Osteocyte (in vitro differentiated cells): ENCODE measurements around the gene PRODH. TPM values are rescaled to one million over a fixed set of nuclear protein-coding genes. Genes with fewer than 3 reads are reported as not detected.

Experiments used
- DNase-seq: peaks from one replicate; pipeline ENCODE4 v3.0.0; 2021; ENCODE audit warnings: mixed read lengths; ENCODE audit not compliant: unreplicated experiment; ENCODE audit errors: extremely low spot score
- H3K27ac Mint-ChIP-seq: one replicate; pipeline ENCODE4 v1.8.0; 2021; ENCODE audit warnings: mild to moderate bottlenecking, mixed read lengths; ENCODE audit not compliant: unreplicated experiment
- H3K27me3 Mint-ChIP-seq: one replicate; pipeline ENCODE4 v1.8.0; 2021; ENCODE audit warnings: mixed read lengths; ENCODE audit not compliant: unreplicated experiment
- H3K36me3 Mint-ChIP-seq: one replicate; pipeline ENCODE4 v1.8.0; 2021; ENCODE audit warnings: mixed read lengths; ENCODE audit not compliant: unreplicated experiment
- H3K4me1 Mint-ChIP-seq: one replicate; pipeline ENCODE4 v1.8.0; 2021; ENCODE audit warnings: mixed read lengths; ENCODE audit not compliant: unreplicated experiment
- H3K4me3 Mint-ChIP-seq: one replicate; pipeline ENCODE4 v1.8.0; 2021; ENCODE audit warnings: mild to moderate bottlenecking, moderate library complexity, mixed read lengths; ENCODE audit not compliant: unreplicated experiment
- H3K9me3 Mint-ChIP-seq: one replicate; pipeline ENCODE4 v1.8.0; 2021; ENCODE audit warnings: mixed read lengths; ENCODE audit not compliant: unreplicated experiment
- total RNA-seq: library from RNA; stranded (reverse); gene quantifications from 2 replicates; pipeline ENCODE4 v1.2.1, GENCODE V29; 2021
- TF ChIP-seq, protein P1 (sequence below): fragments of 200-600 bp; sonication (generic); IDR thresholded peaks from 2 replicates; pipeline ENCODE4 v1.5.0; 2021; ENCODE audit warnings: antibody characterized with exemption, mild to moderate bottlenecking, moderate library complexity

The PRODH gene
- total RNA-seq, 1 donor from 2014 or later: 12.0 TPM

DNA sequence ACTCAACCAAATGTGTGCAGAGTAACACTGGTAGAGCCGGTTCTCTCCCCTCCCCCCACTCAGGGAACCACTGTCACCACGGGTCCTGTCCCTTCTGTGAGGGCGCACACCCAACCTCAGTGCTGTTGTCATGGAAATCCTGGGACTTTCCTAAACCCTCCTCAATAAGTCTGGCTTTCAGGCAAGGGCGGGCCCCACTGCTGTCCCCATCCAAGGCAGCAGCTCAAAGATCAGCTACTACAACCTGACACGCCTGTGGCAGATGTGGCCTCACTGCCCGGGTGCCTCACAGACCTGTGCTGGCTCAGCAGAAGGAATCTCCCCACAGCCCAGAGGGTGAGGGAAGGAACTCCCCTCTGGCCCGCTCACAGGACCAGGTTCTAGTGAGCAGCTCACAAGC is 2.2 kb downstream of the PRODH start:
- TF ChIP-seq, protein P1, sequence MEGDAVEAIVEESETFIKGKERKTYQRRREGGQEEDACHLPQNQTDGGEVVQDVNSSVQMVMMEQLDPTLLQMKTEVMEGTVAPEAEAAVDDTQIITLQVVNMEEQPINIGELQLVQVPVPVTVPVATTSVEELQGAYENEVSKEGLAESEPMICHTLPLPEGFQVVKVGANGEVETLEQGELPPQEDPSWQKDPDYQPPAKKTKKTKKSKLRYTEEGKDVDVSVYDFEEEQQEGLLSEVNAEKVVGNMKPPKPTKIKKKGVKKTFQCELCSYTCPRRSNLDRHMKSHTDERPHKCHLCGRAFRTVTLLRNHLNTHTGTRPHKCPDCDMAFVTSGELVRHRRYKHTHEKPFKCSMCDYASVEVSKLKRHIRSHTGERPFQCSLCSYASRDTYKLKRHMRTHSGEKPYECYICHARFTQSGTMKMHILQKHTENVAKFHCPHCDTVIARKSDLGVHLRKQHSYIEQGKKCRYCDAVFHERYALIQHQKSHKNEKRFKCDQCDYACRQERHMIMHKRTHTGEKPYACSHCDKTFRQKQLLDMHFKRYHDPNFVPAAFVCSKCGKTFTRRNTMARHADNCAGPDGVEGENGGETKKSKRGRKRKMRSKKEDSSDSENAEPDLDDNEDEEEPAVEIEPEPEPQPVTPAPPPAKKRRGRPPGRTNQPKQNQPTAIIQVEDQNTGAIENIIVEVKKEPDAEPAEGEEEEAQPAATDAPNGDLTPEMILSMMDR: no peak
- no peak overlapping the region for H3K4me3 Mint-ChIP-seq
- no peaks in the 10 kb centered on the region for H3K4me1 Mint-ChIP-seq
- H3K27me3 Mint-ChIP-seq: no peaks in the 10 kb centered on the region
- H3K27ac Mint-ChIP-seq: no peak overlapping the region
- no peak for DNase-seq
- H3K36me3 Mint-ChIP-seq: no peaks in the 10 kb centered on the region
- no peaks in the 10 kb centered on the region for H3K9me3 Mint-ChIP-seq

DNA sequence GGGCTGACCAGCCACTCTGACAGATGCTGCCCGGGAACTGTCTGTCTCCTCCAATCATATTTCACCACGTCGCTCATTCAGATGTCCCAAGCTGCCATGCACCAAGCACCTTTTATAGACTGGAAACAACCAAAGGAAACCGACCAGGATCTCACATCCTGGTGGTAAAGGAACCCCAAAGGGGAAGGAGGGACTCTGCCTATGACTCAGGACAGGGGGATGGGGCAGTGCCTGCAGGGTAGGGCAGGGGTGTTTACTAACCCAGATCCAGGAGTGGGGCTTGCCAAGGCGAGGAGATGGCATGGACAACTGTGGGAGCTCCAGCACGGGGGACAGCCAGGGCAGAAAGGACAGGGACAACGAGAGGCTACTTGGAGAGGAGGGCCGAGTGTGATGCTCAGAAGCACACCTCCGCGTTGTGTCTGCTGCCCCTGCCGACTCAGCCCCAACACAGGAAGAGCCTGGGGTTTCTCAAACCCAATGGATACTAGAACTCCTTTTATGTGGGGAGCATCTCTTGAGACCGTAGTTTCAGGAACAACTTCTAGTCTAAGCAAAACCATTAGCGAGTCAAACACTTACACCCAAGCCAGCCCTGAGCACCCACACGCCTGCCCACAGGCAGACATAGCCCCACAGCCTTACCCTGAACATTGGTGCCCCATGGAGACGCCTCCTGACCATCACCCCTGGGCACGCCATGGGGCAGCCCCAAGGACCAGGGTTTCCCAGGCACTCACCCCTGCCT is 4.0 kb downstream of the PRODH start:
- Mint-ChIP-seq H3K36me3 (no peaks in the 10 kb centered on the region), H3K4me3 (no peak overlapping the region), H3K27me3 (no peaks in the 10 kb centered on the region), H3K27ac (no peak overlapping the region), H3K4me1 (no peaks in the 10 kb centered on the region), H3K9me3 (no peaks in the 10 kb centered on the region)
- TF ChIP-seq, protein P1: no peak
- DNase-seq: no peak

DNA sequence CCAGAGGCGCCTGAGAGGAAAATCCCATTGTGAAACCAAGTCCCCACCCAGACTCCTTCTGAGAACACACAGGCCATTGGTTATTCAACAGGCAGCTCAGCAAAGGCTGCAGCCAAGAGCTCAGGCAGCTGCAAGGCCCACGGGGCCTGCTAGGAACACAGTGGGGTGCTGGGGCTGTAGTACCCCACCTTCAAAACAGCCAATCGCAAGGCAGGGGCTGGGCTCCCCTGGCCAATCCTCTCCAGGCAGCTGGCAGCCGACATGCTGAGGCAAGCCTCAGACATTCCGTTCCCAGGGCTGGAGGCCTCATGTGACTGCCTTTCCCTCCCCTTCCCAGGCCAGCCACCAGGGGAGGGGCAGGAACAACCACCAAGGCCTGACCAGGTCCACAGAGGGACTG is 6.6 kb downstream of the PRODH start:
- Mint-ChIP-seq H3K36me3 (no peaks in the 10 kb centered on the region), H3K9me3 (no peaks in the 10 kb centered on the region), H3K4me1 (no peaks in the 10 kb centered on the region), H3K27me3 (no peaks in the 10 kb centered on the region), H3K27ac (no peak overlapping the region), H3K4me3 (no peak overlapping the region)
- TF ChIP-seq, protein P1: no peak
- DNase-seq: peak; percentile 73

DNA sequence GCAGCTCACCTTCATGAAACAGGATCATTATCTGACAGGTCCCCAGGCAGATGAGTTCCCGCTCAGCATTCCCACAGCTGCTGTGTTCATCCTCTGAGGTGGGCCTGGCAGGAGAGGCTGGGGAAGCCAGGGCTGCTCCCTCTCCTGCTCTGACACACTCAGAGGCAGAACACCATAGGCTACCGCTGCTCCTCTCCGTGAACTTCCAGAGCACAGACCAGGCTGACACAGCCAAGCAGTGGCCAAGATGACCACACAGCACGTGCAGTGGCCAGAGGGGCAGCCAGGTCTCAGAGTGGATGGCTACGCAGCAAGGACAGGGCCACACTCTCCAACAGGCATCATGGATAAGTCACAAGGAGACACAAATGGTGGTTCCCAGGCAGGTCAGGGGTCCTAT is 8.5 kb downstream of the PRODH start:
- TF ChIP-seq, protein P1: no peak
- H3K27ac Mint-ChIP-seq: no peak overlapping the region
- no peaks in the 10 kb centered on the region for H3K27me3 Mint-ChIP-seq
- no peaks in the 10 kb centered on the region for H3K9me3 Mint-ChIP-seq
- no peaks in the 10 kb centered on the region for H3K36me3 Mint-ChIP-seq
- H3K4me1 Mint-ChIP-seq: no peaks in the 10 kb centered on the region
- no peak for DNase-seq
- H3K4me3 Mint-ChIP-seq: no peak overlapping the region

DNA sequence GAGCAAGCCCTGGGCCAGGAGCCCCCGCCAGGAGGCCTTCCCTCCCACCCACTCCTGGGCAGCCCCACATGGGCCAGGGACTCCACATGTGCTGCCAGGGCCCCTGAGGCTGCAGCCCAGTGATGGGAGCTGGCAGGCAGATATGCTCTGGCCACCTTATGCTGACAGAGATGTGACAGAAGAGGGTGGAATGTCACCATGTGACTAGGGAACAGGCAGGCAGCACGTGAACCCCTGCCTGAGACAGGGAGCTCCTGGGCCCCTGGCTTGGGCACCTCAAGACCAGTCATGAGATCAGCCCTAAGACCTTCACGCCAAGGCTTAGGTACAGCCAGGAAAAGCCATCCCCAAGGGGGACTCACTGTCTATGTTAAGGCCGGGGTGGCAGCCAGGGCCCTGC is 9.1 kb downstream of the PRODH start:
- no peak for DNase-seq
- H3K4me1 Mint-ChIP-seq: no peaks in the 10 kb centered on the region
- H3K27ac Mint-ChIP-seq: no peak overlapping the region
- no peaks in the 10 kb centered on the region for H3K27me3 Mint-ChIP-seq
- H3K4me3 Mint-ChIP-seq: no peak overlapping the region
- H3K36me3 Mint-ChIP-seq: no peaks in the 10 kb centered on the region
- TF ChIP-seq, protein P1: no peak
- no peaks in the 10 kb centered on the region for H3K9me3 Mint-ChIP-seq
